ENCODE measurements around the gene LGR6.
"Not testable (repeated sequence)": the region's sequence is repeated elsewhere in the genome, so short reads cannot be mapped to it uniquely, and the experiment has no call there.

The LGR6 gene

DNA sequence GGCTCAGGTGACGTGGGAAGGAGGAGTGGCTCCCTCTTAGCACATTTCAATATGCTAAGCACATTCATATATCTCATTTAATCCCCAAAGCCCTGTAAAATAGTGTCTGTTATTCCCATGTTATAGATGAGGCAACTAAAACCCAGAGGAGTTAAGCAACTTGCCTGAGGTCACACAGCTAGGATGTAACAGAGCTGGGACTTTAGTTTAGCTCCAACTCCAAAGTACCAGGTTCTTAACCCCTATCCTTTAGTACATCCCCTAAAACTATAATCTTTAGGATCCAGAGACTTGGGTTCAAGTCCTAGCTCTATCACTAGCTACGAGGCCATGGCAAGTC lies 48.5 kb downstream of the LGR6 start:
- DNase-seq (ENCODE audit: low read depth) = no peak

DNA sequence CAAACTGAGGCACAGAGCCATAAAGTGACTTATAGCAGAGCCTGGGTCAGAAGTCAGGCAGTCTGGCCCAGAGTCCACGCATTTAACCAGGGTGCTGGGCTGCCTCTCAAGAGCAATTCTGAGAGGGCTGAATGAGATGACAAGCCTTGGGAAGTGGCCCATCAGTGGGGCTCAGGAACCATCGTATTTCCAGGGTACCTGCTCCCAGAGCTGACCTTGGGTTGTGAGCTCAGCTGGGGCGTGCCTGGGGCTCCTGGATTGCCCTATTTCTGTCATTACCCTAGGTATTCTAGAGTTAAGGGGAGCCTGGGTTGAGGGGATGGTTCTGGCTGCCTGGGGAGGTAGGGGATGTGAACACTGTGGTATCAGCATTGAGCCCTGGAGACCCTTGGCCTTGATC lies 49.4 kb downstream of the LGR6 start:
- no peak for DNase-seq (ENCODE audit: low read depth)

DNA sequence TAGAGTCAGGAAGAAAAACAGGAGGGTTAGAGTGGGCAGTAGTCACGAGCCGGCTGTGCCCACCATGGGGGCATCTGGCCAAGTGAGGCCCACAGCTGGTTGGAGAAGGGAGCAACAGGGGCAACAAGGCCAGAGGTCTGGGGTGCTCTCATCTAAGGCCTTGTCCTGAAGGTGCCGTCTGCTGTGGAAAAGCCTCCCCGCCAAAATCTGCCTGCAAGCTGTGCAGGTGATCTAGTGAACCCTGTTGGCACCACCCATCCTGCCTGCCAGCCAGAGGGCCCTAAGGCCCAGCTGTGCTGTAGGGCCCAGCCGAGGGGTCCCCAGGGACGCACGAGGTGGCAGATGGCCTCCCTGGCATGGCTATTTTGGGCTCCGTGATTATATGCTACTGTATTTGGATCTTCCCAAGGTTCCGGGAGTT lies 51.3 kb downstream of the LGR6 start:
- no peak for DNase-seq (ENCODE audit: low read depth)

DNA sequence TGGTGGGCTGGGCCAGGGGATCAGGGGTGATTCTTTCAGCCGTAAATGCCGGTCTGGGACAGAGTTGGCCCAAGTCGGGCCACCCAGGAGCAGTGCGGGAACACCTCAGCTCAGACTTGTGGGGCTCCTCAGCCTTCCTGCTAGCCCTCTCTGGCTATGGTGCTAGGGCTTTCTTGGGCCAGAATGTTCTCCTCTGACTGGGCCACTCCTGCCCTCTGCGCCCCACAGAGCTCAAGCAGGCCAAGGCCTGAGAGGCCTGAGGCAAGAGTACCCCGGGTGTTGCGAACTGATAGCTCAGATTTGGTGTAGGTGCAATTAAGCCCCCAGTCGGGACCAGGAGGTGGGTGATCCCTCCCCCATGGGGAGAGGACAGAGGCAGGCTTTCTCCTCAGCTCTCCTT lies 51.8 kb downstream of the LGR6 start:
- DNase-seq (ENCODE audit: low read depth) = no peak

DNA sequence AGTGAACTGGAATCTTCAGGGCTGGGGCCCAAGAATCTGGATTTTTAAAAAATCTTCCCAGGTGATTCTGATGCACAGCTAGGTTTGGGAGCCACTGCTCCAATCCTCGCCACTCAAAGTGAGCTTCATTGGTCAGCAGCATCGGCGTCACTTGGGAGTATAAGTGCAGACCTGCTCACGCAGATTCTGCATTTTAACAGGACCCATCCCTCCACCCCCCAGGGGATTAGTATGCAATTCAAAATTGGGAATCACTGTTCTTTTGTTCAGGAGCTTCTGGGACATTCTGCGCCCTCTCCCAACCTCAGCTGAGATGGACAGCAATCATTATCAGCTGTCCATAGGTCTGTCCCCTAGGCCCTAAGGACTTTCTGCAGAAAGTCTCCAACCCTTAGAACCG lies 53.5 kb downstream of the LGR6 start:
- DNase-seq (ENCODE audit: low read depth) = no peak

DNA sequence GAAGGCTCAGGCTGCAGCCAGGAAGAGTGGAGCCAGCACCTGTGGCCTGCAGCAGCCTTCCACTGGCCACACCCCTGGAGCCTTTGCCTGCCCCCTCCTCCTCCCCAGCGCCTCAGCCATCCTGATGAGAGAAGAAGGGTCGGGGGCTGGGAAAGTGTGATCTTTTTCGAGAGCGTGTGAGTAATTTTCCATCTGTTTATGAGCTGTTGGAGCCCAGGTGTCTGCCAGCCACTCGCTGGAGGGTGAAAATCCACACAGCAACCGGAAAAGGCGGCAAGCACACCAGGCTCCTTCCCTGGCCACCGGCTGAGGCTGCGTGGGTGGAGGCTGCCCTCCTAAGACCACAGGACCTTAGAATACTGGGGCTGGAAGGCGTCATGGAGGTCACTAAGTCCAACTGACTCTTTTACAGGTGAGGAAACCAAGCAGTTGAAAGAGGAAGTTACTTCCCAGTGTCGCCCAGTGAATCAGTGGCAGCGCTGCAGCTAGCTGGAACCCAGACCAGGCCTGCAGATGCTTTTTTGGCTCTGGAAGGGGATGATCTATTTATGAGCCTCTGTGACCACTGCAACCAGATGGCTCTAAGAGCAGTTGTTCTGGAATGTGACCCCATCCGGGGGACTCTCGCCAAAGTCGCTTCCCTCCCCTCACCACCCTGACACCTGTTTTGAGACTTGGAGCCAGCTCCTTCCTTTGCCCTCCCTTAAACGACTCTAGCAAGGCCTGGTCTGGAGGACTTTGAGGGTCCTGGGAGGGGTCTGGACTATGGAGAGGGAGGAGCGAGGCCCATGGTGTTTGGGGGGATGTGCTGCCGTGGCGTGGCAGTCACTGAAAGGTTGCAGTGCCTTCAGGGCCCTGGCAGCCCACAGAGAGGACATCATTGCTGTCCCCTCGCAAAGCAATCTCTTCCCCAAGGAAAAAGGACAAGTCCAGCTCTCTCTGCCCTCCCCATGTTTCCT lies 54.5 kb downstream of the LGR6 start:
- DNase-seq (ENCODE audit: low read depth) = no peak

DNA sequence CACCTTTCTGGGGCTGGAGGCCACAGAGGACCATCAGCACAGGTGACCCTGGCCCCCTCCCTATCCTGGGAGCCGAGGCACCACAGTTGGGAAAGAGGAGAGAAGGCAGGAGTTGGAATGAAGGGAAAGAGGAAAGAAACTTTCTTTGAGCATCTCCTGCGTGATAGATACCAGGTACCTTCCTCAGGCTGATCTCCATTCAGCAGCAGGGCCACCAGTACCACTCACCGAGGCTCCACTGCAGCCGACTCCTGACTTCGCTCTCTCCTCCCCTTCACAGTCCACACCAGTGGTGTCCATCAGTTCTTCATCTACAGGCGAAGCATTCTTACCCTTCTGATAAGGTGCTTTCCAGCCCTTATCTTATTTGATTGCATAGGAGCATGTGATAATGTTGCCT lies 55.3 kb downstream of the LGR6 start:
- no peak for DNase-seq (ENCODE audit: low read depth)

DNA sequence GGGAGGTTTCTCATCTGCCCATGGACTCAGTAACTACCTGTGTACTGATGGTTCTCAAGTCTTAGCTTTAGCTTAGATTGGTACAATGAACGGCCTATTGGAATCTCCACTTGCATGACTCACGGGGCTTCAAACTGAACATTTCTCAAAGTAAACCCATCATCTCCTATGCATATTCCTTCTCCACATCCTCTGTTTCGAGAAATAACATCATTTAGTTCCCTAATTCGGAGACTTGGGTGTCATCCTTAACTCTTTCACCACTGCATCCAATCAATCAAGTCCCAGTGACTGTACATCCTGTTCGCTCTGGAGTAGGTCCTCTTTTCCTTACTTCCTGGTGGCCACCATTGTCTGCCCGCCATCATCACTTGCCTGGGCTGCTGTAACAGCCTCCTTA lies 55.8 kb downstream of the LGR6 start:
- no peak for DNase-seq (ENCODE audit: low read depth)

DNA sequence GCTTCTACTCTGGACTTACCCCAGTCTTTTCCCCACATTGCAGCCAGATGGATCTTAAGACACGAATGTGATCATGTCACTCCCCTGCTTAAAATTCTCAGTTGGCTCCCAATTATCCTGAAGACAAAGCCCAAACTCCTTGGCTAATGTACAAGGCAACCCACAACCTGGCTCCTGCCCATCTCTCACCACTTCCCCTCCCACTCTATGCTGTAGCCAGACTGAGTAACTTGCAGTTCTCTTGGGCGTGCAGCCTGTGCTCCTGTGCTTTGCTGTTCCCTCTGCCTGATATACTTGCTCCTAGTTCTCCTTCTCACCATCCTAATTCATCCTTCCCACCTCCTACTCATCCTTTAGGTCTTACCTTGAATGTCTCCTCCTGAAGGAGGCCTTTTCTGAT lies 56.2 kb downstream of the LGR6 start:
- no peak for DNase-seq (ENCODE audit: low read depth)

DNA sequence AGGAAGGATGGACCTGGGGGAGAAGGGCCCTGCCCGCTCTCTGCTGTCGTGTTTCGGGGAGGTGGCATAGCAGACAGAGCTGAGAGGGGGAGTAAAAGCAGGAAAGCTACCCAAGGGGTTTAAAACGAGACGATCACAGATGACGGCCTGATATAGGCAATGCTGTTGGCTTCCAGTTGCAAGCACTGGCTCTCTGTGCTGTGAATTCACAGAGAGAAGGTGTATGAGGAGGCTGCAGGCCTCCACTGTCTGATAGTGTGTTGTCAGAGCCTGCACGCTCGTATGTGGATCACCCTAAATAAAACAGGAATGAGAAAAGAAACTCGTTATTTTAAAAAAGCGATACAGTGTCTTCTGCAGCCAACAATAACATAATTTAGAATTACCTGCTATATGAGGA lies 57.4 kb downstream of the LGR6 start:
- no peak for DNase-seq (ENCODE audit: low read depth)

DNA sequence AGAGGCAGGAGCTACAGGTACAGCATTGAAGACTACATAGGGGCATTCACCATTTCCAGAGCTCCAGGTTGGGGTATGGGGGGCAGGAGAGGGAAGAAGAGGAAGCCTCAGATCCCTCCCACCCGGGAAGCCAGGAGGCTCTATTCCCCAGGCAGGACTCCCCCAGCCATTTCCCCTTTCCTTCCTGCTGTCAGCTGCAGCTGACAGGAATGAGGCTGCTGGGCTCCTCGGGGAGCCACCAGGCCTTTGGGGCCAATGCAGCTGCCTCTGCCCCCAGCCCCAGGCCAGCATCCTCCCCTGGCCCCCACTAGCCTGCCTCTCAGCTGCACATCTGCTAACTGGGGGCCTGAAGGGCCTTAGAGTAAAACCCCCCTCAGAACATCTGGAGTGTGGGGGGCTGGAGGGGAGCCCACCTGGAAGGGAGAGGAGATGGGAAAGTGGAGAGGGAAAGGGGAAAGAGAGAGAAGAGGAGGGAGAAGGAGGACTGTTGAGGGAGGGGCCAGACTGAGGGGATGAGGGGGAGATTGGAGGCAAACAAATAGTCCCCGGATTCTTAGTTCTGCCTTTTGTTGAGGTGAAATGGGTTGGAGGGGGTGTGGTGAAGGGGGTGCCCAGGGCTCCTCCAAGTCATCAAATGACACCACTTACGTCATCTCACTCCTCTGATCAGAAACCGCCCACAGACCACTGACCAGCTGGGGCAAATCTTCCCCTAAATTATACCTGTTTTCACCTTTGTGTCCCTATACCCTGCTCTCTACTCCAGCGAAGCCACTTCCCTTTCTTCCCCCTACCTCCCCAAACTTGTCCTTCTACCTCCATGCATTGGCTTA lies 58.0 kb downstream of the LGR6 start:
- DNase-seq (ENCODE audit: low read depth) = no peak

DNA sequence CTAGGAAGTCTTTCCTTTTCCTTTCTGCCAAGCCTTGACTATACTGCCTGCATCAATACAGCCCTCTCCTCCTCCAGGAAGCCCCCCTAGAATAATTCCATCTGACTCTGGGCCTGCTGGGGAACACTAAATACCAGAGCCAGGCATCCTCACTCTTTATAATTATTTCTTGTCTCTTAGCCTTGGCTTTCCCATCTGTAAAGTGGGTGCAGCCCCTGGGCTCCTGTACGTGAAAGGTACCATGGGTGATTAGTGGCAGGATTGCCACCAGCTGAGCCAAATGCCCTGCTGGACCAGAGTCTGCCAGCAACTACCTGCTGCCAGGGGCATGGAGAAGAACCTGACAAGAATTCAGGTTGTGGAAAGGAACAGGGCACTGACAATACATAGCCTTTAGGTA lies 58.7 kb downstream of the LGR6 start:
- no peak for DNase-seq (ENCODE audit: low read depth)

DNA sequence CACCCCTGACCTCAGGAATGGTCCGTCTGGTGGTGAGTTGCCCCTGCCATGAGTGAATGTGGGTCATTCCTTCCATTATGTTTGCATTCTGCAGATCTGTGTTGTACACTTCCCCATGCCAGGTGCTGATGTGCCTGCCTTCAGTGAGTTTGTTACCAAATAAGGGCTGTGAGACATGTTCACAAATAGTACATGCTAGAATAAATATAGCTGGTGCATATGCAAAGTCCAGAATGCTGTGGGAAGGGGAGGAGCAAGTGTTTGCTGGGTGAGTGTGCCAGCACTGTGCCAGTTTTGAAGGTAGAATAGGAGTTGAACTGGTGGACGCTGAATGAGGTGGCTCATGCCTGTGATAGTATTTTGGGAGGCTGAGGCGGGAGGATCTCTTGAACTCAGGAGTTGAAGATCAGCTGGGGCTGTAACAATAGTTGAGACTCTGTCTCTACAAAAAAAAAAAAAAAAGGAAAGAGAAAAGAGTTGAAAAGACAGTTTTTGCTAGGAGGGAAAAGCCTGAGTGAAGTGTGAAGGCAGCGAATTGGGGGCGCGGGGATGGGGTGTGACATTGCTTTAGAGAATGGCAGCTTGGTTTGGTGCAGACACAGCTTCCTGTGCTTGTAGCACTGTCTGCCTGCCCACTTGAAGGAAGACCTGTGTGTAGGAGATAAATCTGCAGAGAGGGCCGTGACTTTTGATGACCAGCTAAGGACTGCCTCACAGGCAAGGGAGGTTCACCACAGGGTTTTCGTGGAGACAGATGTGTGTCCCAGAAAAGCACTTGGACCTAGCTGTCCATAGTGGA lies 61.1 kb downstream of the LGR6 start:
- DNase-seq (ENCODE audit: low read depth) = no peak

DNA sequence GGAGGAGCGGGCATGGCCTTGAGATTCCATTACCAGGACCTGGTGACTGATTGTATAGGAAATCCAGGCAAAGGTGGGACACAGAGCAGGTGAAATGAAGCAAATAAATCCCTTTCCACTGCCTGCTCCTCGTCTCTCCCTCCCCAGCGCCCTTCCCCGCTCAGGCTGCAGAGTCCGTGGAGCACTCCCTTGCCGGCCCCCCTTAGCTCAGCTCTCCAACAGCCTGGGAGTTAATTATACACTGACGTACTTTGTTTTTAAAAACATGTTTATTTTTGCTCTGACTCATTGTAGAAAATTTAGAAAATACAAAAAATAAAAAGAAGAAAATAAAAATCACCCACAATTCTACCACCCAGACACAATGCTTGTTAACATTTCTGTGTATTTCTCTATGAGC lies 61.7 kb downstream of the LGR6 start:
- no peak for DNase-seq (ENCODE audit: low read depth)

DNA sequence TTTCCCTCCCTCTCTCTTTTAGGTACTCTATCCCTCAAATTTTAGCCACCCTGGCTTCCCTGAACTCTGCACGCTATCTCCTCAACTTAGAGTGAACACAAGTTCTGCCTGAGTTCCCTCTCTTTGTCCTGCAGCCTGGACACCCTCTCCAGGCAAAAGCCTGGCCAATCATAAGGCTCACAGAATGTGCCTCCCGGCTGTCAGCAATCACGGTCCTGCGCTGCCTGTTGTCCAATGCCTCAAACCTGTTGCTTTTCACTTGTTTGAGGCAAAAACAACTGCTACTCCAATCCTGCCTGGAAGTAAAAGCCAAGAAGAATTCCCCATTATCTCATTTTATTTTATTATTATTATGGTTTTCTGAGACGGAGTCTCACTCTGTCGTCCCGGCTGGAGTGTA lies 66.1 kb downstream of the LGR6 start:
- DNase-seq (ENCODE audit: low read depth) = no peak

DNA sequence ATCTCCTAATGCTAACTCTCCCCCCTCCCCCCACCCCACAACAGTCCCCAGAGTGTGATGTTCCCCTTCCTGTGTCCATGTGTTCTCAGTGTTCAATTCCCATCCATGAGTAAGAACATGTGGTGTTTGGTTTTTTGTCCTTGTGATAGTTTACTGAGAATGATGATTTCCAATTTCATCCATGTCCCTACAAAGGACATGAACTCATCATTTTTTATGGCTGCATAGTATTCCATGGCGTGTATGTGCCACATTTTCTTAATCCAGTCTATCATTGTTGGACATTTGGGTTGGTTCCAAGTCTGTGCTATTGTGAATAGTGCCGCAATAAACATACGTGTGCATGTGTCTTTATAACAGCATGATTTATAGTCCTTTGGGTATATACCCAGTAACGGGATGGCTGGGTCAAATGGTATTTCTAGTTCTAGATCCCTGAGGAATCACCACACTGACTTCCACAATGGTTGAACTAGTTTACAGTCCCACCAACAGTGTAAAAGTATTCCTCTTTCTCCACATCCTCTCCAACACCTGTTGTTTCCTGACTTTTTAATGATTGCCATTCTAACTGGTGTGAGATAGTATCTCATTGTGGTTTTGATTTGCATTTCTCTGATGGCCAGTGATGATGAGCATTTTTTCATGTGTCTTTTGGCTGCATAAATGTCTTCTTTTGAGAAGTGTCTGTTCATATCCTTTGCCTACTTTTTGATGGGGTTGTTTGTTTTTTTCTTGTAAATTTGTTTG lies 67.8 kb downstream of the LGR6 start:
- not testable (repeated sequence) for DNase-seq (ENCODE audit: low read depth)

DNA sequence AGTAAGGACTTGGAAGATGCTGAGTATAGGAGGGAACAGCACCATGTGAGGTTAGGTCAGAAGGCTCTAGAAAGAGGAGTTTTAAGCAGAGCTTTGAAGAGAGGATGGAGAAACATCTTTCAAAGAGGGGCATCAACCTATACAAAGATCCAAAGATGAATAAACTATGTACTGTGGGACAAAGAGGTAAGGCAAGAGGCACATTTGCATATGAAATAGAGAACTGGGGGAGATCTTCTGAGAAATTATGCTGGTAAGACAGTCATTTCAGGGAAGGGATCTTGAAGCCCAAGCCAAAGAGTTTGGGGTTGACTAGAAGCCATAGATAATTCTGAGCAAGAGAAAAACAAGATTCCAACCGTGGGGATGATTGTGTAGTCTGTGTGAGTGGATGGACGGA lies 70.0 kb downstream of the LGR6 start:
- DNase-seq (ENCODE audit: low read depth) = no peak

DNA sequence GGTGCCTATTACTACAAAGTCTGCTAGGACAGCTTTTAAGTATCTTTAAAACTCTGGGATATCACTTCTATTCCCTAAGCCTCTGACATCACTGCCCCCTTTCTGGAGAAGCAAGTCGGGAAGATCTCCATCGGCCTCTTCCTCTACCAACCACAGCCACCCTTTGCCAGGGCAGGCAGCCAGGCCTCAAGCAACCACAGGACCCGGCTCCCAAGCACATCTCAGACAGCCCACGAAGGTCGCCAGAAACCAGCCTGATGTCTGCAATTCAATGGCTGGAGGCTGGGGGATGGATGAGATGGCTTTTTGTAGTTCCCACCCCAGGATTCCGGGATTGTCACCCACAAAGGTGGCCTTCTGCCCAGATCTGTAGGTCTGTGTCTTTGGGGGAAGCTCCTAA lies 70.7 kb downstream of the LGR6 start:
- no peak for DNase-seq (ENCODE audit: low read depth)

DNA sequence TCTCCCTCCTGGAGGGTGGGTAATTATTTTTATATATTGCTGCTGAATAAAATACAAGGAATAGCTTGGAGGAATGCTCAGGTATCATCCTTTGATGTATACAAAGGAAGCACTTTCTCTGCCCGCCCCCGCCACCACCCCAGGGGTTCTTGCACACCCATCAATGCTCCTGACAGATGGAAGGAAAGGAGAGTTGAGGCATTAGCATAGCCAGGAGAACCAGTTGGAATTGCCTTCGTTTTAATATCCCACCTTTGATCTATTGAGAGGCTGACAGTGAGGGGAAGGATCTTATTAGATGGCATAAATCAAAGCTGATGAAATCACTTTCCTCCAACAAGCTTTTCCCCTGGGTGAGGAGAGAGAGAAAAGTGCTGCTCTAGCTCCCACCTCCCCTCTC lies 71.1 kb downstream of the LGR6 start:
- DNase-seq (ENCODE audit: low read depth) = no peak

DNA sequence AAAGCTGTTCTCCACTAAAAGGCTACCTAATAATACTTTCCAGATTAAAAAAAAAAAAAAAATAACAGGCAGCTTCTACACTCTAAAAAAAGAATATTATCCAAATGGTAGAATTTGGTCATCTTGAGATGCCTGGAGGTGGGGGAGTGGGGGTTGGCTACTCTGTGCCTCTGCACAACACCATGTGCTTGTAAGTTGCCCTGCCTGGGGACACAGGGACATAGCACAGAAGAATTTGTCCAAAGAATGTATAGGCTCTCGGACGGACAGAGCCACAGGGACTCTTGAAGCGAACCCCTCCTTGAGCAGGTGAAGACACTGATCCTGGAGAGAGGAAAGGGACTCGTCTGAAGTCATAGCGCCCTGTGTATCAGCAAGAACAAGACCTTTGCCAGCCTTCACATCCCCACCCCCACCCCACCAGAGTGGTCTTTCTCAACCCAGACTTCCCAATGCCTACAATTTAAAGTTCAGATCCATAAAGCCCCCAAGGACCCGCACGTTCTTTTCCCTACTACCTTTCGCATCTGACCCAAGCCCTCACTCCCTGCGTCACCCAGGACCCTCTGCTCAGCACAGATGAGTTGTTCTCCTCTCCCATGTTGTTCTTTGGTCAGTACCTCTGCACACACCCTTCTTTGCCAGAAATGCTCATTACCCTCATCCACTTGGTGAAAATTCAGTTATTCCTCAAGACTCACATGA lies 72.6 kb downstream of the LGR6 start:
- DNase-seq (ENCODE audit: low read depth) = no peak

DNA sequence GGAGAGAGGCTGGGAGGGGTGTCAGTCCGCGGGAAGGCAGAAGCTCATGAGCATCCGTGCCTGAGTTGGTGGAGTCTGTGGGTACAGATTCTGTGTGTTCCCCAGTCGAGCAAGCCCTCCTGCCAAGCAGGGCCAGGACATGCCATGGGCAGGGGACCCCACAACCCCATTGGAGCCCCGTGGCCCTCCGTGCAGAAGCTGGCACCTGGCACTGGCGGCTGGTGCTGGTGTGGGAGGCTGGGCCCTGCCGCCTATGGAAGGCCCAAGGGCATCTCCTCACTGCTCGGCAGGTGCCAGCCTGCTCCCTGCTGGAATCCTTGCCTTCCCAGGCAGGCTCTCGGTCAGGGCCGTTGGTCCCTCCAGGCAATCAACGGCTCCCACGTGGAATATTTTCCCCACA lies 74.4 kb downstream of the LGR6 start:
- DNase-seq (ENCODE audit: low read depth) = no peak
